Measurements from ENCODE around the gene ENTHD1. TPM values are rescaled to one million over a fixed set of nuclear protein-coding genes. Genes with fewer than 3 reads are reported as not detected.
"Not testable (repeated sequence)": the region's sequence is repeated elsewhere in the genome, so short reads cannot be mapped to it uniquely, and the experiment has no call there.

The ENTHD1 gene
- total and polyA plus RNA-seq, 2 donors (not counting 3 experiments of a cell fraction or from before 2014, with no cell fraction given) = not detected

GRCh38 chr22:39734866-39735265 lies 158.7 kb downstream of the ENTHD1 start:
- no peak overlapping the region for H3K9ac ChIP-seq (replicated peaks; ENCODE audit: extremely low read depth, insufficient read depth, low read length)
- POLR2A ChIA-PET = no interaction called here
- no peaks in the 10 kb centered on the region for H4K20me1 ChIP-seq (replicated peaks; ENCODE audit: control insufficient read depth, extremely low read depth, insufficient read depth, low read length)
- TF ChIP-seq MYC (IDR thresholded peaks at IDR 0.05; ENCODE audit: low read depth, low read length) (no peak), JUN (IDR thresholded peaks at IDR 0.05; ENCODE audit: borderline replicate concordance, insufficient read depth, insufficient read length, low read depth) (no peak), EZH2 (IDR thresholded peaks at IDR 0.05; ENCODE audit: borderline replicate concordance, low read depth, low read length, severe bottlenecking) (no peak), MAX (IDR thresholded peaks at IDR 0.05; ENCODE audit: insufficient read depth, insufficient read length) (no peak), POLR2AphosphoS5 (IDR thresholded peaks at IDR 0.05; ENCODE audit: insufficient read depth, low read depth, low read length) (no peak), CTCF (IDR thresholded peaks at IDR 0.05; ENCODE audit: extremely low read depth in 1 of 2, insufficient read depth in 1 of 2, low read depth in 1 of 2, low read length in 2 of 2) (no peak), FOS (IDR thresholded peaks at IDR 0.05; ENCODE audit: borderline replicate concordance, insufficient read depth, low read length) (no peak), GATA2 (IDR thresholded peaks at IDR 0.05; ENCODE audit: insufficient read depth, insufficient read length, low read depth, low read length) (no peak), POLR2A (IDR thresholded peaks at IDR 0.05; ENCODE audit: low read depth, low read length) (no peak)
- DNase-seq (ENCODE audit: low read depth, low spot score) = no peak
- no peaks in the 10 kb centered on the region for H3K9me3 ChIP-seq (replicated peaks; ENCODE audit: control insufficient read depth, insufficient read depth, low read length)
- no peak for FAIRE-seq
- intact Hi-C loops (cut with micrococcal nuclease) = no loop called here
- H3K9me1 ChIP-seq (replicated peaks; ENCODE audit: control insufficient read depth, extremely low read depth, insufficient read depth, low read length) = no peaks in the 10 kb centered on the region
- H3K36me3 ChIP-seq (ENCODE audit: control insufficient read depth in 2 of 2, extremely low read depth in 1 of 2, insufficient read depth in 2 of 2, low read length in 2 of 2) = no peaks in the 10 kb centered on the region
- no peak overlapping the region for H3K4me3 ChIP-seq (replicated peaks in 1 of 3; ENCODE audit: insufficient read depth in 1 of 3, low read depth in 1 of 3, low read length in 3 of 3)
- dilution Hi-C loops (cut with MboI; ENCODE audit: extremely low pct_ligation_motif_present, low sequenced_read_pairs) = no loop called here
- no peak overlapping the region for H2AFZ ChIP-seq (ENCODE audit: low read depth, low read length)
- CTCF ChIA-PET = no interaction called here
- BruUV-seq (replicated peaks) = no TSS peak
- H3K27ac ChIP-seq (ENCODE audit: insufficient read depth, low read depth, low read length) = no peak overlapping the region
- H3K4me1 ChIP-seq (ENCODE audit: control insufficient read depth, extremely low read depth, insufficient read depth, low read length) = no peaks in the 10 kb centered on the region
- no peak overlapping the region for H3K4me2 ChIP-seq (ENCODE audit: insufficient read depth, low read length)
- no peaks in the 10 kb centered on the region for H3K79me2 ChIP-seq (ENCODE audit: control insufficient read depth, insufficient read depth, low read length)
- H3K27me3 ChIP-seq (ENCODE audit: control insufficient read depth in 2 of 2, insufficient read depth in 2 of 2, low read length in 2 of 2) = peaks cover 6 to 12% of the 10 kb centered on the region in 2 experiments

GRCh38 chr22:39734046-39734445 lies 159.5 kb downstream of the ENTHD1 start:
- H3K4me2 ChIP-seq (ENCODE audit: insufficient read depth, low read length); H3K9ac ChIP-seq (replicated peaks; ENCODE audit: extremely low read depth, insufficient read depth, low read length); DNase-seq (ENCODE audit: low read depth, low spot score); POLR2A ChIA-PET; BruUV-seq (replicated peaks); H3K79me2 ChIP-seq (ENCODE audit: control insufficient read depth, insufficient read depth, low read length); intact Hi-C loops (cut with micrococcal nuclease); FAIRE-seq; CTCF ChIA-PET; H2AFZ ChIP-seq (ENCODE audit: low read depth, low read length); H3K9me3 ChIP-seq (replicated peaks; ENCODE audit: control insufficient read depth, insufficient read depth, low read length); H3K4me3 ChIP-seq (replicated peaks in 1 of 3; ENCODE audit: insufficient read depth in 1 of 3, low read depth in 1 of 3, low read length in 3 of 3); H3K4me1 ChIP-seq (ENCODE audit: control insufficient read depth, extremely low read depth, insufficient read depth, low read length); H3K36me3 ChIP-seq (ENCODE audit: control insufficient read depth in 2 of 2, extremely low read depth in 1 of 2, insufficient read depth in 2 of 2, low read length in 2 of 2); dilution Hi-C loops (cut with MboI; ENCODE audit: extremely low pct_ligation_motif_present, low sequenced_read_pairs); H4K20me1 ChIP-seq (replicated peaks; ENCODE audit: control insufficient read depth, extremely low read depth, insufficient read depth, low read length); H3K9me1 ChIP-seq (replicated peaks; ENCODE audit: control insufficient read depth, extremely low read depth, insufficient read depth, low read length); H3K27ac ChIP-seq (ENCODE audit: insufficient read depth, low read depth, low read length): not testable (repeated sequence)
- peaks cover 6 to 12% of the 10 kb centered on the region in 2 experiments for H3K27me3 ChIP-seq (ENCODE audit: control insufficient read depth in 2 of 2, insufficient read depth in 2 of 2, low read length in 2 of 2)
